Pulmonary artery endothelial cell (primary cell): ENCODE measurements around the gene CCDC18. TPM values are rescaled to one million over a fixed set of nuclear protein-coding genes. Genes with fewer than 3 reads are reported as not detected.
"Not testable (repeated sequence)": the region's sequence is repeated elsewhere in the genome, so short reads cannot be mapped to it uniquely, and the experiment has no call there.

Experiments
- DNase-seq: peaks from one replicate; pipeline ENCODE4 v3.0.0-alpha.2; 2011; ENCODE audit warnings: low read depth, low spot score
- total RNA-seq: library from RNA; depleted of rRNA; stranded (reverse); fragments of >200 nt; gene quantifications from 2 replicates; pipeline ENCODE4 v1.2.3, GENCODE V29; 2014

The CCDC18 gene, protein sequence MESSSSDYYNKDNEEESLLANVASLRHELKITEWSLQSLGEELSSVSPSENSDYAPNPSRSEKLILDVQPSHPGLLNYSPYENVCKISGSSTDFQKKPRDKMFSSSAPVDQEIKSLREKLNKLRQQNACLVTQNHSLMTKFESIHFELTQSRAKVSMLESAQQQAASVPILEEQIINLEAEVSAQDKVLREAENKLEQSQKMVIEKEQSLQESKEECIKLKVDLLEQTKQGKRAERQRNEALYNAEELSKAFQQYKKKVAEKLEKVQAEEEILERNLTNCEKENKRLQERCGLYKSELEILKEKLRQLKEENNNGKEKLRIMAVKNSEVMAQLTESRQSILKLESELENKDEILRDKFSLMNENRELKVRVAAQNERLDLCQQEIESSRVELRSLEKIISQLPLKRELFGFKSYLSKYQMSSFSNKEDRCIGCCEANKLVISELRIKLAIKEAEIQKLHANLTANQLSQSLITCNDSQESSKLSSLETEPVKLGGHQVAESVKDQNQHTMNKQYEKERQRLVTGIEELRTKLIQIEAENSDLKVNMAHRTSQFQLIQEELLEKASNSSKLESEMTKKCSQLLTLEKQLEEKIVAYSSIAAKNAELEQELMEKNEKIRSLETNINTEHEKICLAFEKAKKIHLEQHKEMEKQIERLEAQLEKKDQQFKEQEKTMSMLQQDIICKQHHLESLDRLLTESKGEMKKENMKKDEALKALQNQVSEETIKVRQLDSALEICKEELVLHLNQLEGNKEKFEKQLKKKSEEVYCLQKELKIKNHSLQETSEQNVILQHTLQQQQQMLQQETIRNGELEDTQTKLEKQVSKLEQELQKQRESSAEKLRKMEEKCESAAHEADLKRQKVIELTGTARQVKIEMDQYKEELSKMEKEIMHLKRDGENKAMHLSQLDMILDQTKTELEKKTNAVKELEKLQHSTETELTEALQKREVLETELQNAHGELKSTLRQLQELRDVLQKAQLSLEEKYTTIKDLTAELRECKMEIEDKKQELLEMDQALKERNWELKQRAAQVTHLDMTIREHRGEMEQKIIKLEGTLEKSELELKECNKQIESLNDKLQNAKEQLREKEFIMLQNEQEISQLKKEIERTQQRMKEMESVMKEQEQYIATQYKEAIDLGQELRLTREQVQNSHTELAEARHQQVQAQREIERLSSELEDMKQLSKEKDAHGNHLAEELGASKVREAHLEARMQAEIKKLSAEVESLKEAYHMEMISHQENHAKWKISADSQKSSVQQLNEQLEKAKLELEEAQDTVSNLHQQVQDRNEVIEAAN (N-terminal part only)
- total RNA-seq, result 9.0 and 13.0 TPM in 2 replicates

DNA sequence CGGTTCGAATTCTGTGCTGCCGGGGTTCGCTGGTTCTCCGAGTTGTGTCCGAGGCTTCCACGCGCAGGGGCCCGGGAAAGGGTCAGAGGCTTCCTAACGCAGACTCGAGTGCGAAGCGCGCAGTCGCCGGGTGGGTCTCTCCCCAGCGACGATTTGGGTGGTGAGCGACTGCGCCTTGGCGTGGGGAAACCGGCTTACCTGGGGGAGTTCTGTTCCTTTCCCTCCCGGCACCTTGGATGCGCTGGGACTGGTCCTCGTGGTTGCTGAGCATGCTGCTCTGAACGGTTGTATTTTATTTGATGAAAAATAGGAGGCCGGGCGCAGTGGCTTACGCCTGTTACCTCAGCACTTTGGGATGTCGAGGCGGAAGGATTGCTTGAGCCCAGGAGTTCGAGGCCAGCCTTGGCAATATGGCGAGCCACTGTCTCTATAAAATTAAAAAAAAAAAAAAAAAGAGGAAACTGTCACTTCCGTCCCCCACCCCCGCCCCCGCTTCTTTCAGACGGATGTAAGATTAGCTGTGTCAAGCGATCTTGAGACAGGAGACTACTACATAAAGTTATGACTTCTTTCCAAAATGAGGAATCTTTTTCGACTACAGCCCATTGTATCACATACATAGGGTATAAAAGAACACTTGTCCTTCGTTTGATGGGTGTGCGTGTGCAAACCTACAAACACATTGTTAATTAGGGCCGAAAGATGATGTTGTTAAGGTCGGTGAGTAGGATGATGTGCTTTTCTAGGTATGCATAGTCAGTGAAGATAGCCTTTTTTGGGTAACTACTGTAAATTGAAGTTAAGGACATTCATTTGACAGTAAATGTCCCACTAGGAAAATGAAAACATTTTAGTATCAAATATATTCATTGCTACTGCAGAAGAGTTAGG lies at the start of gene CCDC18:
CCDC18 (plus strand) TSS at position 2 of the 891 bp plus-strand sequence. CDS start 2,638 bp downstream, outside the sequence.
- peak; percentile 5 for DNase-seq

DNA sequence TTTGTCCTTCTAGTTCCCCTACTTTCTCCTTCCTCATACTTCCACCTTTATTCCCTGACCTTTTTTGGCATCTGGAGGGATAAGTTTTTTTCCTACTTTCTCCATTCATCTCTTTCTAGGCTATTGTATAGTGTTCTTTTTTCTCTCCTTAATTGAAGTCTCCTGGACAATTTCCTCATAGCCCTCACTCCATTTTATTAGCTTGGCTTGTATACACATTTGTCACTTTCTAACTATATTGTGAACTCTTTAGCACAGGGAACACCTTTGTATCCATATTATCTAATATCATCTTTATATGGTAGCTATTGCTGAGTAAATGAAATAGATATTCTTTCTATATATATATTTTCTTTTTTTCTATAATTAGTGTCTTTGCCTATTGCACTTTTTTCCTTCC lies 47.9 kb upstream of the CCDC18 start:
- no peak for DNase-seq

DNA sequence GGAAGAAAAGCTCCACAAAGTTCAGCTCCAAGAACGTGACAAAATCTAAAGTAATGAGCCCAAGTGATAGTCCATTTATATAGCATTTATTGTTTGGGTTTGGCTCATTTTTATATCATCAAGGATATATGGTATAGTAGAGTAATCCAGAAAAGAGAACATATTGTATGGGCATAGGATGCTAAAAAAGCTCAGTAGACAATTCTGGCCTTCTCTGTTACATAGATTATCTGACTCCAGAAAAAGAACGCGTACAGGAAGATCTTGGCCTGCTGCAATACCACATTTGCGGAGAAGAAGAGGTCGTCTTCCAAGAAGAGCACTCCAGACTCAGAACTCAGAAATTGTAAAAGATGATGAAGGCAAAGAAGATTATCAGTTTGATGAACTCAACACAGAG lies 44.1 kb upstream of the CCDC18 start:
- DNase-seq, result no peak

DNA sequence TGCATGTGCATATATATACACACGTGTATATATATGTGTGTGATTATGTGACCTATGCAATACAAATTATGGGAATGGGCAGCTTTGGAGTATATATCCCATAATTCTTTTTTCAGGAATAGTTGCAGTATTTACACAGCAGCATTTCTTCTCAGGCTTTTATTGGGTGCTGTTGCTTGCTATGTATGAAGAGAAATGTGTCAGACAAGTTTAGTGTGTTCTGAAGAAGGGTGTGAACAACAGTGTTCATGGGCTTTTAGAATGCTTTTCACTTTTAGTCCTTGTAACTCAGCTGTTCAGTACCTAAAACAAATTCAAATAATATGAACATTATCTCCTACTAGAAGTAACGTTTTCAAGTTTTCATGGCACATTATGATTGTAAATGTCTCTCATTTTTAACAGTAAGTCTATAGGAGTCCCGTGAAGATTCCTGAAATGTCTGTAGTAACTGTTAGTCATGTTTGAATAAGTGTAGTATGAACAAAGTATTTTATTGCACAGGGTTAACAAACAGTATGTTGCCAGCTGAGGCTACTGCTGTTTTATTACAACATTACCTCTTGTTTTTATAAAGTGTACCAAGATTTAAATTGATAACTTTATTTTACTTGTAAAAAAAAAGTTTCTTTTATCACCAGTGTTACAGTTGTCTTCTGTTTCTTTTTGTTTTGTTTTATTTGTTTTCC lies 42.8 kb upstream of the CCDC18 start:
- no peak for DNase-seq

DNA sequence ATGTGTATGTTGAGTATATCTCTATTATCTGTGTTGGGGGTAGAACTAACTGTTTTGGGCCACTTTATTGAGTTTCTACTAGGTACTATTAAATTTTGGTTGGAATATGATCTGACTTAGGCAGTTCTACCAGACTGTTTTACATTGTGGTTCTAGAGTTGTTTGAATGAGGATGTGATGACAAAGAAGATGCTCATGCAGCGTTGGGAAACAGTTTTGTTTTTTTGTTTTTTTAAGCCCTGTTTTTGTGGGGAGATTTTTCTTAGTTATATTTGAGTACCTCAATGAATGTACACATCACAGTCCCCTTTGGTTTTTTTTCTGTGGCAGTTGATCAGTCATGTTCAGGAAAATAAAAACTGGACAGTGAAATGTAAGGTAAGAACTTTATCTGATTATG lies 40.4 kb upstream of the CCDC18 start:
- no peak for DNase-seq

DNA sequence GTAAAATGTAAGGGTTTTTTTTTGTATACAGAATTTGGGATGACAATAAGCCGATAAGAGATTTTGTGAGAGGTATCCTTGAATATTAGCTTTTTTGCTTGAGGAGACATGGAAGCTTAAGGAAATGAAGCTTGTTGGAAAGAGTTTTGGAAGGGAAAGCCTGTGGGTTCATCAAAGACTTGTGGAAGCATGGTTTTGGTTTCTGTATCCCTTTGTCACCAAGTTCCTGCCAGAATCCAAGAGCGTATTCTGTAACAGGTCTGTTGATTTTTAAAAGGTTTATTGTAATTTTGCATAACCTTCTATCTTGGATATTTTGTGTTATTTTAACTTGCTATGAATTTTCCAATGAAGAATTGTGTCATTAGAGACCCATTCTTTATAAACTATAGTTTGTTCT lies 38.4 kb upstream of the CCDC18 start:
- DNase-seq, result no peak

DNA sequence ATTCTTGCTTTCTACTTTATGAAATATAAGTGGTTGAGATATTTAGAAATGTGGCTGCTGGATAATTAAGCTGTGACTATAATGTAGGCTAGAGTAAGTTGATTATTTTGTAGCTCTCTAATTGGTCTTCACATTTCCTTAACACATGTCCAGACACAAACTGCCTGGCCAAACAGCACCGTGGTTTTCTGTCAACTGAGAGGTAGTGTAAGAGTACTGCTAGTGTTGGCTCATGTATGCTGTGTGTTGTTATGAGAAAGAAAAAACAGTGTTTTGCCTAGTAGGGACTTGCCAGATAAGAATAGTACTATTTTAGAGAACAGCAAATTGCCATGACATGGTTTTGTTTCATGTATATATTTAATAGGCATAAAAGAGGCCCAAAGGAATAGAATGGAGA lies 37.4 kb upstream of the CCDC18 start:
- no peak for DNase-seq

DNA sequence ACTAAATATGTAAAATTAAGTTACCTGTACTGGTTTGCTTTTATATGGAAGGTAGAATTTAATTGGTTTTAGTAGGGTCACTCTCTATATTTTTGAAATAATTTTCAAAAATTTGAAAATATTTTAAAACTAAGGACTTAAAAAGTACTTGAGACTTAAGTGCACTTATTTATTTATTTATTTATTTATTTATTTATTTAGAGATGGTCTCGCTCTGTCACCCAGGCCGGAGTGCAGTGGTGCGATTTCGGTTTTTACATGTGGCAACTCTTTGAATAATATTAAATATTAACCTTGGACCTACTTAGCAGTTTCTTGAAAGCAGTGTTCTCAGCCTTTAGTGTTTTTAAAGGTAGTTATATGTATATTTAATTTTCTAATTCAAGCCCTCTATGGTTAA lies 36.8 kb upstream of the CCDC18 start:
- DNase-seq, result no peak

DNA sequence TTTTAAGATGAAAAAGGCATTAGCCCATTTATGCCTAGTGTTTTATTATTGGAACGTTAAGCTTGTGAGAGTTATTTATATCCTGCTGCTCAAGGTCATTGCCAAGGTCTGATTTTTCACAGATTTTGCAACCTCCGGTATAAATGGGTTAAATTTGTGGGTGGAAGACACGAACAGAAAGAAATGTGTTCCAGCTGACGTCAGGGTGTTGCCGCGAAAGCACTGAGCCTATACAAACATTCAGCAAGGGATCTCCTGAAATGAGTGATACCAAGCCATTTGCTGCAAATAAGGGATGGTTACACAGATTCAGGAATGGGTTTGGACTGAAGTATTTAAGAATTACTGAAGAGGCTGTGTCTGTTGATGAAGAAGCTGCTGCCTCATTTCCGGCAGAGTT lies 32.5 kb upstream of the CCDC18 start:
- no peak for DNase-seq

DNA sequence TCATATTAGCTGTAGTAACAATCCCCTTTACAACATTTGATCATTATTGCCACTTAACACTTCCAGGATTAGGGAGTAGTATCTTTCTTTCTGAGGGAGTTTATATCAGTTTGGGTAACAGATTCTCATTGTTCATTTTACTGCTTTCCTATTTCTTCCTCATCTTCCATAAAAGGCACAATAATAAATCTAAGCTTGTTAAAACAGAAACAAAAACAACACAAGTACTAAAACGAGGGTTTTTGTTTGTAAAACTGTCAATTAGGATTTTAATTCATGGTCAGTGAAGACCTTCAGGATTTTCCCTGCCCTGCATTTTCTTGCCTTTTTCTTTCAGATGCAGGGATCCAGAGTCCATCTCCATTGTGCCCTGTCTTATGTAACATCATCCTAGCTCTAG lies 29.8 kb upstream of the CCDC18 start:
- DNase-seq, result no peak

DNA sequence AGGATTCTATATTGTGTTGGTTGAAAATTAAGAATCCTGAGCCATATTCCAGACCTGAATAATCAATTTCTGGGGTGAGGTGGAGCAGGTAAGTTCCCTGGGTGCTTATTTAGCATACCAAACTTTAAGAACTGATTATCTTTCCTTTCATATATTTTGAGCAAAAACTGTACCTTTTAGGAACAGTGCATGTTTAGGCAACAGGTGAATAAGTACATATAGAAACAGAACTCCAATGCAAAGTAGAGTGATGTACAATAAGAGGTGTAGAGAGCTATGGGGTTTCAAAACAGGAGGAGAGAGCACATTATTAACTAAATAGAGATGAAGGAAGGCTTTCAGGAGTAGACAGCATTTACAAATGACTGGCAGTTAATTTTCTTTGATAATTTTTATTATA lies 29.1 kb upstream of the CCDC18 start:
- no peak for DNase-seq

DNA sequence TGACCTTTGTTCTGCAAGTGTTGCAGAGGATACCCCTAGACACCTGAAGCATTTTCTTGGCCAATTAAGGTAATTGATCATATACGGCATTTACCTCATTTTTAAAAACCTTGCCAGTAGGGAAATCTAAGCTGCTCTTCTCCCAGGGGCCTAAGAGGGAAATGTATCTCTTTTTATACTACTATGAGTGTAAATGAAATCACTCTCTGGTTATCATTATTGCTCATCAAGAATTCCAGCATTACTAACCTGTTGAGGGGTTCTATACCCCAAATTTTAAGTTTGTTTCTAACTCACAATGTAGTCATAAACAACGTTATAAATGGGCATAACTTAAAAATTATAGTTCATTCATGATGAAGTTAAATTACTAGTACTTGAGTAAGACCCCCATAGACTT lies 27.7 kb upstream of the CCDC18 start:
- DNase-seq, result no peak

DNA sequence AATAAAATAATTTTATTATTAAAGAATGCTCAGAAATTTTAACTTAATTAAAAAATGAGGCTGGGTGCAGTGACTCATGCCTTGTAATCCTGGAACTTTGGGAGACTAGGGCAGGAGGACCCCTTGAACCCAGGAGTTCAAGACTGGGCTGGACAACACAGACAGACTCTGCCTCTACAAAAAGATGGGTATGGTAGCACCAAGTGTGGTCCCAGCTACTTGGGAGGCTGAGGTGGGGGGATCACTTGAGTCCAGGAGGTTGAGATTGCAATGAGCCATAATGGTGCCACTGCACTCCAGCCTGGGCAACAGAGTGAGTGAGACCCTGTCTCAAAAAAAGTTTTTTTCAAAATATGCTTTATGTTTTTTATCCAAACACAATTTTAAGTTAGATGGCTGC lies 25.6 kb upstream of the CCDC18 start:
- DNase-seq, result no peak

DNA sequence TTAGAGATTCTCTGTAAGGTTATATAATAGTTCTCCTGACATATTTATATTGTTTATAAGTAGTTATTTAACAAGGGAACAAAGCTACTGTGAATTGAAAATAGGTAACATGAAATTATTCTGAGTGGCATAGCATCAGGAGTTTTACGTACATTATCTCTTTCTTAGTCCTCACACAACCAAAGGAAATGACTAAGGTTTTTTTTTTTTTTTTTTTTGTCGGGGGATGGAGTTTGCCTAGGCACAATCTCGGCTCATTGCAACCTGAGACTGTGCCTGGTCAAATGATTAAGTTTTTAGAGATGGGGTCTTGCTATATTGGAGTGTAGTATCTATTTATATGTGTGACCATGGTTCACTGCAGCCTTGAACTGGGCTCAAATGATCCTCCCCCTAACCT lies 25.2 kb upstream of the CCDC18 start:
- no peak for DNase-seq

DNA sequence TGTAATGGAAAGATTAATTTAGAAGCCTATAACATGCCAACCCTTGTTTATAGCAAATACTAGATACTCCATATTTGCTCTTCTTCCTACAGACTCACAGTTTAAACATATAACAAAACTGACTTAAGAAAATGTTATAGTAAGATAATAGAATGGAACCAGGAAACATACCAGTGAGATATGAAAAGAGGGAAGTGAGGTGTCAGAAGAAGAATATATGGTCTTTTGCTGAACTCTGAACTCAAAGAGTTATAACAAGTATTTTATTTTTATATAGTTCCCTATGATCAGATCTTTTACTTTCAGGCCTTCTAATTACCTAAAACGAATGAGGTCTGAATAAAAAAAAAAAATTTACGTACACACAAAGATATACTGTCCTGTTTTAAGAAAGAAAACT lies 21.2 kb upstream of the CCDC18 start:
- DNase-seq, result no peak

DNA sequence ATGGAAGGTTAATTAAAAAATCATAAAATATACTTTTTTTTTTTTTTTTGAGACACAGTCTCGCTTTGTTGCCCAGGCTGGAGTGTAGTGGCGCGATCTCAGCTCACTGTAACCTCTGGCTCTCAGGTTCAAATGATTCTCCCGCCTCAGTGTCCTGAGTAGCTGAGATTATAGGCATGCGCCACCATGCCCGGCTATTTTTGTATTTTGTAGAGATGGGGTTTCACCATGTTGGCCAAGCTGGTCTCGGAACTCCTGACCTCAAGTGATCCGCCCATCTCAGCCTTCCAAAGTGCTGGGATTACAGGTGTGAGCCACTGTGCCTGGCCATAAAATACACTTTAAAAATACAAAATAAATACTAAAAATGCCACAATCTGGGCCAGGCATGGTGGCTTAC lies 17.2 kb upstream of the CCDC18 start:
- not testable (repeated sequence) for DNase-seq

DNA sequence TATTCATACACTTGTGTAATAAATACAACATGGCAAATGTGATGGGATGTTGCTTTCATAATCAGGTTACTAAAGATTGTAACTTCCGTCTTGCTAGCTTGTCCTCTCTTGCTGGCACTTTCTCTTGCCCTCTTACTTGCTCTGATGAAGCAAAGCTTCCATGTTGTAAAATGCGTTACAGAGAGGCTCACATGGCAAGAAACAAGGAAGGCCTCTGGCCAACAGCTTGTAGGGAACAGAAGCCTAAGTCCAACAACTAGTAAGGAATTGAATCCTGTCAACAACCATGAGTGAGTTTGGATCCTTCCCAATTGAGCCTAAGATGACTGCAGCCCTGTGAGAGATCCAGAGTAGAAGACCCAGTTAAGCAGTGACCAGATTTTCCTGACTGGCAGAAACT lies 15.7 kb upstream of the CCDC18 start:
- DNase-seq, result no peak

DNA sequence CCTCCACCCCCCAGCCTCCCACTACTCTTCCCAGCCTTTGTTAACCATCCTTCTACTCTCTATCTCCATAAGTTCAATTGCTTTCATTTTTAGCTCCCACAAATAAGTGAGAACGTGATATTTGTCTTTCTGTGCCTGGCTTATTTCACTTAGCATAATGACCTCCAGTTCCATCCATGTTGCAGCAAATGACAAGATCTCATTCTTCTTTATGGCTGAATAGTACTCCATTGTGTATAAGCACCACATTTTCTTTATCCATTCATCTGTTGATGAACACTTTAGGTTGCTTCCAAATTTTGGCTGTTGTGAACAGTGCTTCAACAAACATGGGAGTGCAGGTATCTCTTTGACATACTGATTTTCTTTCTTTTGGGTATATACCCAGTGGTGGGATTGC lies 14.6 kb upstream of the CCDC18 start:
- DNase-seq, result not testable (repeated sequence)

DNA sequence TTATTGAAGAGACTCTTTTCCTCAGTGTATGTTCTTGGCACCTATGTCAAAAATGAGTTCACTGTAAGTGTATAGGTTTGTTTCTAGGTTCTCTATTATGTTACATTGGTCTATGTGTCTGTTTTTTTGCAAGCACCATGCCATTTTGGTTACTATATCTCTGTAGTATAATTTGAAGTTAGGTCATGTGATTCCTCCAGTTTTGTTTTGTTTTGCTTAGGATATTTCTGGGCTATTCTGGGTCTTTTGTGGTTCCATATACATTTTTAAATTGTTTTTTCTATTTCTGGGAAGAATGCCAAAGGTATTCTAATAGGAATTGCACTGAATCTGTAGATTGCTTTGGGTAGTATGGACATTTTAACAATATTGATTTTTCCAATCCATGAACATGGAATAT lies 13.5 kb upstream of the CCDC18 start:
- no peak for DNase-seq

DNA sequence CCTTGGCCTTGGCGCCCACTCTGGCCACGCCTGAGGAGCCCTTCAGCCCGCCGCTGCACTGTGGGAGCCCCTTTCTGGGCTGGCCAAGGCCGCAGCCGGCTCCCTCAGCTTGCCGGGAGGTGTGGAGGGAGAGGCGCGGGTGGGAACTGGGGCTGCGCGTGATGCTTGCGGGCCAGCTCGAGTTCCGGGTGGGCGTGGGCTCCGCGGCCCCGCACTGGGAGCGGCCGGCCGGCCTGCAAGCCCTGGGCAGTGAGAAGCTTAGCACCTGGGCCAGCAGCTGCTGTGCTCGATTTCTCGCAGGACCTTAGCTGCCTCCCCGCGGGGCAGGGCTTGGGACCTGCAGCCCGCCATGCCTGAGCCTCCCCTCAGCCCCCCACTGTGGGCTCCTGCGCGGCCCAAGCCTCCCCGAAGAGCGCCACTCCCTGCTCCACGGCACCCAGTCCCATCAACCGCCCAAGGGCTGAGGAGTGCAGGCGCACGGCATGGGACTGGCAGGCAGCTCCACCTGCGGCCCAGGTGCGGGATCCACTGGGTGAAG lies 10.3 kb upstream of the CCDC18 start:
- DNase-seq, result not testable (repeated sequence)
